NCI-H2081 (cell line): Measurements from ENCODE around the gene LRIT3.

Experiments
- DNase-seq, 2 experiments: peaks; one replicate each; lab custom pipeline; 2025; lab: John Stamatoyannopoulos, UW

Gene LRIT3

GRCh38 chr4:109908731-109909130 lies 60.8 kb downstream of the LRIT3 start:
- no peak for DNase-seq

DNA sequence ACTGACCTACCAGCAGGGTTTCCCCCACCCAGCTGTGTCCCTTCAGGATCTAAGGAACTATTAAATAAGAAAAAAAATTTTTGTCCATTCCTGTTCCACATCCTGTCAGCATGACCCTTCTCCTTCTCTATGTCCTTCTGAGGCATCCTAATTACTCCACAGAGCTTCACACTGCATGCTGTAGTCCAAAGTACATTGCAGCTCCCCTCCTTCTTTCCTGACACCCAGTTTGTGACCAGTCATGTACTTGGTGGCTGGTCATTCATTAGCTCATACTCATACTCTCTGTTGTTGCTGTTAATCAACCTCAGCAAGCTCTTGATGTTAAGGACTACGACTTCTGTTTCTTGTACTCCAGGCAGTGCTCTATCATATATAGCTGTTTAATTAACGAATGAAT lies 62.3 kb downstream of the LRIT3 start:
- no peak for DNase-seq

DNA sequence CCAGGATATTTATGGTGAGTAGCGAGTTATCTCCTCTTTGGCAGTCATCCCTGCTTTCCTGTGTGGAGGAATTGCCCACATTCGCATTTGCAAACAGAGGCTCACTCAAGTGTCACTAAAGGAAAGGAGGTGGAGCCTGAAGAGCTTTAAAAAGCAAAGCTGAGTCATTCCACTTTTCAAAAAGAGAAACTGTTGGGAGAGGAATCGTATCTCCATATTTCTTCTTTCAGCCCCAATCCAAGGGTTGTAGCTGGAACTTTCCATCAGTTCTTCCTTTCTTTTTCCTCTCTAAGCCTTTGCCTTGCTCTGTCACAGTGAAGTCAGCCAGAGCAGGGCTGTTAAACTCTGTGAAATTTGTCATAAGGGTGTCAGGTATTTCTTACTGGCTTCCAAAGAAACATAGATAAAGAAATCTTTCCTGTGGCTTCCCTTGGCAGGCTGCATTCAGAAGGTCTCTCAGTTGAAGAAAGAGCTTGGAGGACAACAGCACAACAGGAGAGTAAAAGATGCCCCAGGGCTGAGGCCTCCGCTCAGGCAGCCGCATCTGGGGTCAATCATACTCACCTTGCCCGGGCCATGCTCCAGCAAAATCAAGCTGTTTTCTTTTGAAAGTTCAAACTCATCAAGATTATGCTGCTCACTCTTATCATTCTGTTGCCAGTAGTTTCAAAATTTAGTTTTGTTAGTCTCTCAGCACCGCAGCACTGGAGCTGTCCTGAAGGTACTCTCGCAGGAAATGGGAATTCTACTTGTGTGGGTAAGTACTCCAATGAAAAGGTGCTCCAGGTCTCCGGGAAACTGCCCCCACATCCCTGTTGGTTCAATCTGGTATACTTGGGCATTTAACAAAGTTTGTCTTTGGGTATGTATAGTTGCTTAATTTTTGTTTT lies 65.0 kb downstream of the LRIT3 start, which contains the start of gene EGF:
EGF (plus strand) TSS at position 178 of the 890 bp plus-strand sequence; CDS start at position 631, 453 bp downstream.
- no peak for DNase-seq

DNA sequence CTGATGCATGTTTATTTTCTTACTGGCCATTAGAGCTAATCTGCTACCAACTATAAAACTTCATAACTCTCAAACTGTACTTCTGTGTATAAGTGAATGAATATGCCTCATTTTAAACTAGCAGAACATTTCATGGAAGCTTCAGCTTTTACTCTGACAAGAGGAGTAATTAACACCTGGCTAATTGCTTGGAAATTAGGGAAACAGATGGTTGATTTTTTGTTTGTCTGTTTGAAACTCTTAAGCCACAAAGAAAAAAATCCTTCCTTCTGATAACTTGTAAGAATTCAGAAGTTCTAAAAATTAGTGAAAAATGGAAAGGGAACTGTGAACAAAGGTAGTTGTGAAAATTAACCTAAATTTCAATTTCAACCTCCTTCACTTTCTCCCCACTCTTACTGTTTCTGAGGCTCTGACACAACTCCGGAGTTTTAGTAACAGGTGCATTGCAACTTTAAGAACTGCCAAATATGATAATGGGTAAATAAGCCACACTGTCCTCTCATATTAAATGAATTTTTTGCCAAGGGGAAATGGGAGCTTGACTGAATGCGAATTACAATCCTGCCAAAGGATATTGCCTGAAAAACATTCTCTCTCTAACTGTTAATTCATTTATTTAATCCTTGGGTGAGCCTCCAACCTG lies 65.8 kb downstream of the LRIT3 start:
- no peak for DNase-seq

DNA sequence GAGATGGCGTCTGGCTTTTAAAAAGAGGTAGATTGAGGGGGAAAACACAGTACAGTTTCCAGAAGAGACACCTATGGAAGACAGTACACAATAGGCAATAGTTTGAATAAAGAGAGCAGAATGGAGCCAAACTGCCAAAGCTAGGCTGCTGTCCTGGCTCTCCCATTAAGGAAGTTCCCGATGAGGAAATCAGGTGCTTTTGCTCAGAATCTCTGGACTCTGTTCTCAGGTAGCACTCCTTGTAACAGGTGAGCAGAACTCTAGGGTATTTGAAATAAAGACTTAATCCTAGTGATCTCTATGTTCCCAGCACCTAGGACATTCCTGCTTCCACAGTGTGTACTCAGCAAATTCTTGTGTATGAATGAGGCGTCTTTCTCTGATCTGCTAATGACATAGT lies 66.4 kb downstream of the LRIT3 start:
- DNase-seq = no peak

DNA sequence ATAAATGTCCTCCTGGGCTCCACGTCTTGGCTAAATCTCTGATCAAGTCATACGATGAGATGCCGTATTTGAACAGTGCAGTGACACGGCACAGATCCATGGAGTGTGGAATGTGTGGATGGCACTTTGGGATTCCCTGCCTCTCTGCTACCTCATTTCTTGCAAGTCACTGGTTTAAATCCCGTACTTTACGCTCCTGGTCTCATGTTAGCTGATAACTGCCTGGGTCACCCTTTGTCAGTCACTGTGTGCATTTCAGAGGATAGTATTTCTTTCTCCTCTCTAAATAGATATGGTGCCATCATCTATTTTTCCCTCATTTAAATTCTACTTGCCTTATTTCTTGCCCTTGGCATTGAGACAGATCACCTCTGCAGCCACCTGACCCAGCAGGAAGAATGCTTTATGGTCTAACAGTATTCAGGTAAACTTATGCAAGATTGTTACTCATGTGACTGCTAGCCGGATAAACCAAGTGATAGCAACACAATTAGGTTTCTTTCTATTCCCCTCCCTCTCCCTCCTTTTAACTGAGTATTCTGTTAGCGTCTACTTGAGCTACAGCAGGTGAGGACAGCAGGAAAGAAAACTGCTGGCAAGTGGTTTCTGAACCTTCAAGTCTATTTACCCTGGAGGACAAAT lies 67.6 kb downstream of the LRIT3 start:
- no peak for DNase-seq

DNA sequence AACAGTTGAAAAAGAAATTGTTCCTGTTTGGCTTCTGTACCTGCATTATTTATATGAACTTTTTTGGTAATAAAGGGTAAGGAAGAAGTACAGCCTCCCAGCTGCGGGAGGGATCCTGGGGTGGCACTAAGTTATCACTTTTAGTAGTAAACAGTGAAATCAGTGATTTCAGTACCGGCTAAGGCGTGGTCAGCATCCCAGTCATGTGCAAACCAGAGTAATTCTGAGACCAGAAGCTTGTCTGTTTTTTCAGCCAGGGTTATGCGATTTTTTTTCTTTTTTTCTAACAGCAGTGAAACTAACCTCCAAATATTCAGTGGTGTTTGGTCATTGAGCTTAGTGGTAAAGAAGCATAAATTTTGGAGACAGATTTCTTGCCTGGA lies 68.1 kb downstream of the LRIT3 start:
- no peak for DNase-seq

DNA sequence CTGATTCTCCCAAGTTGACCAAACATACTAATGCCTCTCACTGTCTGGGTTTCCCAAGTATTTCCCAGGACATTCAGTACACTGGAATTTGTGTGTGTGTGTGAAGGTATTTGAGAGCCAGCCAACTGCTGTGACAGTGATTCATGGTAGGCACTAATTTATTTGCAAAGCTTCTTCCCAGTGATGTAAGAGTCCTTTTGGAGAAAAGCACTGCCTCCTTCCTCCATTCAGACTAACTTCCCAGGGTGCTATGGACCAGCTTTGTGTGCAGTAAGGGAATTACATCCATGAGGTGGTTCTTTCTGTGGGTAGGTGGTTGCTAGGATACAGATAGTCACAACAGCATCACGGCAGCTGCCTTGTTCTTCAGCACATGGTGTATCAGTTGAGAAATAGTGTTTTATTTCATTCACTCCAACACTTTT lies 73.5 kb downstream of the LRIT3 start:
- DNase-seq = no peak
